ENCODE results near the gene XRCC3. TPM values are rescaled to one million over a fixed set of nuclear protein-coding genes. Genes with fewer than 3 reads are reported as not detected.

Gene XRCC3
- total and polyA plus RNA-seq, 2 of the 8 experiments (the other 6 are each of a cell fraction or from before 2014, with no cell fraction given): 36.9 to 41.8 TPM

- no peak for TF ChIP-seq CBX5 (IDR thresholded peaks at IDR 0.05; ENCODE audit: low read depth, low read length)
- TF ChIP-seq BRCA1 (IDR thresholded peaks at IDR 0.05; ENCODE audit: low read depth, low read length): no peak
- TF ChIP-seq TCF12 (IDR thresholded peaks at IDR 0.05; ENCODE audit: low read depth, low read length): no peak
- no peak for TF ChIP-seq ASH2L (IDR thresholded peaks at IDR 0.05; ENCODE audit: low read length)
- TF ChIP-seq POLR2A (IDR thresholded peaks at IDR 0.05; ENCODE audit: control extremely low read depth in 1 of 2, low read depth in 2 of 2, low read length in 2 of 2): no peak; a peak in 1 of 3 replicates
- TF ChIP-seq KDM1A (IDR thresholded peaks at IDR 0.05; ENCODE audit: borderline replicate concordance, low read length): no peak
- no peak for TF ChIP-seq TEAD4 (IDR thresholded peaks at IDR 0.05; ENCODE audit: low read depth, low read length)
Measured at GRCh38 chr14:103696466-103697071, 18.7 kb downstream of the XRCC3 start (continued).

Measured in H1 (cell line).